Activated gamma-delta T cell treated with anti-CD3 and anti-CD28 coated beads, Interleukin-2, amount 50 U/mL, for 16 hours (primary cell): Measurements from ENCODE around the gene SLC9B1.
"Not testable (repeated sequence)": the region's sequence is repeated elsewhere in the genome, so short reads cannot be mapped to it uniquely, and the experiment has no call there.

Source experiments
- DNase-seq: peaks from one replicate; pipeline ENCODE4 v3.0.0-alpha.2; 2020; ENCODE audit warnings: low read depth

Gene SLC9B1

DNA sequence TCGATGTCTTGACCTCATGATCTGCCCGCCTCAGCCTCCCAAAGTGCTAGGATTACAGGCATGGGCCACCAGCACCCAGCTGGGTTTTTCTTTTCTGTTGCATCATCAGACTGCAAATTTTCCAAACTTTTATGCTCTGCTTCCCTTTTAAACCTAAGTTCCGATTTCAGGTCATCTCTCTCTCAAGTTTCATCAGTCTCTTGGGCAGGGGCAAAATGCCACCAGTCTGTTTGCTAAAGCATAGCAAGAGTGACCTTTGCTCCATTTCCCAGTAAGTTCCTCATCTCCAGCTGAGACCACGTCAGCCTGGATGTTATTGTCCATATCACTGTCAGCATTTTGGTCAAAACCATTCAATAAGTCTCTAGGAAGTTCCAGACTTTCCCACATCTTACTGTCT, 141.2 kb downstream of the SLC9B1 start:
- not testable (repeated sequence) for DNase-seq

DNA sequence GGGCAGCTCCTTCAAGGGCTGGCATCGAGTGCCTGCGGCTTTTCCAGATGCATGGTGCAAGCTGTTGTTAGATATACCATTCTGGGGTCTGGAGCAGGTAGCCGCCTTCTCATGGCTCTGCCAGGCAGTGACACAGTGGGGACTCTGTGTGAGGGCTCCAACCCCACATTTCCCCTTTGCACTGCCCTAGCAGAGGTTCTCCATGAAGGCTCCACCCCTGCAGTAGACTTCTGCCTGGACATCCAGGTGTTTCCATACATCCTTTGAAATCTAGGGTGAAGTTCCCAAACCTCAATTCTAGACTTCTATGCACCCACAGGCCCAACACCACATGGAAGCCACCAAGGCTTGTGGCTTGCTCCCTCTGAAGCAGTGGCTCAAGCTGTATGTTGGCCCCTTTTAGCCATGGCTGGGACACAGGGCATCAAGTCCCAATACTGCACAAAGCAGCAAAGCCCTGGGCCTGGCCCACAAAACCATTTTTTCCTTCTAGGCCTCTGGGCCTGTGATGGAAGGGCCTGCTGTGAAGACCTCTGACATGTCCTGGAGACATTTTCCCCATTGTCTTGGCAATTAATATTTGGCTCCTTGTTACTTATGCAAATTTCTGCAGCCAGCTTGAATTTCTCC, 141.9 kb downstream of the SLC9B1 start:
- not testable (repeated sequence) for DNase-seq

DNA sequence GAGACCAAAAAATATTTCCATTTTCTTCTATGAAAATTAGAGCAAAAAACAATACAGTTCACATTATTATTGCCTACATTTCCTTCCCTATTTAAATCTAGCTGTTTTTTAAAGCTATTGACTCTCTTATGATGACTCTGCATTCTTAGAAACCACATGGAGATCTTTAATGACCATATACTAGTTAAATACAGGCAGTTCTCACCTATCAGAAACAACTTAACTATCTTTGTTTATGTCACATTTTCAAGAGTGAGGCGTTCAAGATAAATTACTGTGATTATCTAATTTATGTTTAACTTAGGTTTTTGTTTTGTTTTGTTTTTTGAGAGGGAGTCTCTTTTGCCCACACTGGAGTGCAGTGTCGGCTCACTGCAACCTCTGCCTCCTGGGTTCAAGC, 147.7 kb downstream of the SLC9B1 start:
- DNase-seq: no peak

DNA sequence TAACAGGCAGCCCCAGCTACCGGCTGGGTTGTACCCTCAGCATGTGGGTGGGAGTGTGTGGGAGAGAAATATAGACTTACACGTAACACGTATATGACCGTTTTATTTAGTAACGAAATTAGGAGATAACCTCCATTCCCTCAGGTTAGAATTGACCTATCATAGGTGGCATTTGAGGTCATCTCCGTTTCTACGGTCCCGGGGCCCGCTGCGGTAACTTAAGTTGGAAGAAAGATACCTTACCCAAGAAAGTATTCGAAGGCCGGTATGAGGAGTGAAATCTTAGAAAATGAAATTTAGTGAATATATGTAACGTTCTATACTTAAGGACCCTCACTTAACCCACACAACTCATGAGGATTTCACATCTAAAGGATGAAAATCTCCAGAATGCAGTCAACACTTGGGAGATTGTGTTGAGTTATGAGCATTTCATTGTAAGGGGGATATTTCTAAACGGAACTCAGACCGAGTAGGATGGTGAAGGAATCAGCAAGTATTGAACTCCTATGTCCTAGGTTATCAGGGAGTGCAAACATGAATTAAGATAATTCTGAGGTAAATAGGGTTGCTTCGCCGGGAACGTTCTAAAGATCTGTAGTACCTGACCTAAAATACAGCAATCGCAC, 149.8 kb downstream of the SLC9B1 start:
- no peak for DNase-seq

DNA sequence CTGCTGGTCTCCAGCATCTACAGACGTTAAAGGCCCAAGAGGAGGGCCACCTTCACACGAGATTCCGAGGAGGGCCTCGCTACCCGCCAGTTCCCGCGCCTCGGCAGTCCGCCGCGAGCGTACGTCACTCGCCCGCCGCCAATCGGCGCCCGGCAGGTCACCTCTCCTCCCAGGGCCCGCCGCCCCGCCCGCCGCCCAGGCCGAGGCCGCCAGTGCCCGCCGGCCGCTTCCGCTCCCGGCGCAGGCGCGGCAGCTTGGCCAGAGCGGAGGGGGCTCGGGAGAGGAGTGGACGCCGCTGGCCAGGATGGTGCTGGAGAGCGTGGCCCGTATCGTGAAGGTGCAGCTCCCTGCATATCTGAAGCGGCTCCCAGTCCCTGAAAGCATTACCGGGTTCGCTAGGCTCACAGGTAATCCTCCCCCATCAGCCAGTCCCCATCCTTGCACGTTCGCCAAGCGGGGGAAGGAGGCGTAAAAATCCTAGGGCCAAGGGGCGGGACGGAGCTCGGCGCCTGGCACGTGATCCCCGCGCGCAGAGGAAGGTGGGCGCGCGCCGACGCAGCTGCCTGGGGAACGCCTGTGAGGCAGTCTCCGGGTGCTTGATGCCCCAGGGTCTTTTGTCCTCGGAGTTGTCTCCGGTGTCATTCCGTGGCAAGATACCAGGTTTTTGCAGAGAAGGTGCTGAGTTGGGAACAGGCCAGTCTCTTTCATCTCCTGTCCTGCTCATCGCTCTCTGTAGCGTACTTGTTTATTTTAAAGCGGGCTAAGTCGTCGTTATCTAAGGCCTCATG, 150.5 kb downstream of the SLC9B1 start, which contains the start of gene CISD2:
Gene CISD2 (plus strand): TSS at position 212 of the 788 bp plus-strand sequence. CDS start 93 bp downstream, at position 305.
- peak; percentile 86 for DNase-seq

DNA sequence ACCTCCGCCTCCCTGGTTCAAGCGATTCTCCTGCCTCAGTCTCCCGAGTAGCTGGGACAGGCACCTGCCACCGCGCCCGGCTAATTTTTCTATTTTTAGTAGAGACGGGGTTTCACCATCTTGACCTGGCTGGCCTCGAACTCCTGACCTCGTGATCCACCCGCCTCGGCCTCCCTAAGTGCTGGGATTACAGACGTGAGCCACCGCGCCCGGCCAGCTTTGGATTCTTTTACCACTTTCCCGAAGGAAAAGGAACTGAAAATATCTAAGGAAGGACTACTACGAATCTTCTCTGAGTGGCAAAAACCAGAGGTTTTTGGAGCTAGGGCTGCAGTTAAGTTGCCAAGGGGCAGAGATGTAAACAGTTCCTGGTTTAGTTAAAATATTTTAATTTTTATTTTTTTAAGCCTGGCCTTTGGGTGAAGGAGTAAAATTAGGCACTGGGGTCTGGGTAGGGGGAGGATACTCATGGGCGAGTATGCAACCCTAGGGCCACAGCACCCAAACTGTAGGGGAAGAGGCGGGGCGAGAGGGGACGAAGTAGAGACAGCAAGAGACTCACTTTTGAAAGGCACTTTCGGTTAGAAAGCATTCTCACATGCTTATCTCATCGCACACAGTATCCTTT, 151.2 kb downstream of the SLC9B1 start:
- no peak for DNase-seq

DNA sequence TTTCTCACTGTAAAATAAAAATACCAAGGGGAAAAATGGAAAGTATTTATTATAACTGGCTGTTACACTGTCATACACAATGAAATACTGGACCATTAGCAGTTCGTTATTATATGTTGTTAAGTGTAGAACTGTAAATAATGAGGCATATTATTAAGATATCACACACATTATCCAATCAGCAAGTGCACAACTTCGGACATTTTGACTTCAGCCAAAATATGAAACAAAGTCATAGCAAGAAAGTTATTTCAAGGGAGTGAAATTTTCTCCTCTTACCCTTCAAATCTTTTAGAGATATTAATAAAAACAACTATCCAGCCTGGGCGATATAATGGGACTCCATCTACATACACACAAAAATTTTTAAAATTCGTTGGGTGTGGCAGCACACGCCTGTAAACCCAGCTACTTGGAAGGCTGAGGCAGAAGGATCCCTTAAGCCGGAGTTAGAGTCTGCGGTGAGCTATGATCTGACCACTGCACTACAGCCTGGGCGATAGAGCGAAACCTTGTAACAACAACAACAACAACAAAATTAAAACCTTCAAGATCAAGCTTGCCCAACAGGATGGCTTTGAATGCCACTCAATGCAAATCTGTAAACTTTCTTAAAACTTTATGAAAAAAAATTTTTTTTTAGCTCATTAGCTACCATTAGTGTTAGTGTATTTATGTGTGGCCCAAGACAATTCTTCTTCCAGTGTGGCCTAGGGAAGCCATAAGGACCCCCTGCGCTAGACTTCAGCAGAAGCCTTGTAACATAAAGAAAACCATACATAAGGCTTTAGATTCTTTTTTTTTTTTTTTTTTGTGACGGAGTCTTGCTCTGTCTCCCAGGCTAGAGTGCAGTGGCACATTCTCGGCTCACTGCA, 152.0 kb downstream of the SLC9B1 start:
- DNase-seq: no peak

DNA sequence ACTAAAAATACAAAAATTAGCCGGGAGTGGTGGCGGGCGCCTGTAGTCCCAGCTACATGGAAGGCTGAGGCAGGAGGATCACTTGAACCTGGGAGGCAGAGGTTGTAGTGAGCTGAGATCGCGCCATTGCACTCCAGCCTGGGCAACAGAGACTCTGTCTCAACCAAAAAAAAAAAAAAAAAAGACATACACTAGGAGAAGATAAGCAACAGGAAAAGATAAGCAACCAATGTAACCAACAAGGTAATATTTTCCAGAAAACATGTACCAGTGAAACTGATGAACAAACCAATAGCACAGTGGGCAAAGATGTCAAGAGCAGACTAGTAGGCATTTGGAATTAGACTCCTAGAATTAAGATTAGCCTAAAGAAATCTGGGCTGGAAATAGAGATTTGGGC, 154.2 kb downstream of the SLC9B1 start:
- not testable (repeated sequence) for DNase-seq

DNA sequence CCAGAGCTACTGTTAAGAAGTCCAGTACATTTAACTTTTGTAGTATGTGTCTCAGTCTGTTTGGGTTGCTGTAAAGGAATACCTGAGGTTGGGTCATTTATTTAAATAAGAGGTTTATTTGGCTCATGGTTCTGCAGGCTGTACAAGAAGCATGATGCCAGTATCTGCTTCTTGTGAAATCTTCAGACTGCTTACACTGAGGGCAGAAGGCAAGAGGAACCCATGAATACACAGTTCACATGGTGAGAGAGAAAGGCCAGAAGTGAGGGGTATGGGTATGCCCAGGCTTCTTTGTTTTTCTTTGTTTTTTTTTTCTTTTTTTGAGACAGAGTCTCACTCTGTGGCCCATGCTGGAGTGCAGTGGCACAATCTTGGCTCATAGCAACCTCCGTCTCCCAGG, 156.8 kb downstream of the SLC9B1 start:
- DNase-seq: no peak

DNA sequence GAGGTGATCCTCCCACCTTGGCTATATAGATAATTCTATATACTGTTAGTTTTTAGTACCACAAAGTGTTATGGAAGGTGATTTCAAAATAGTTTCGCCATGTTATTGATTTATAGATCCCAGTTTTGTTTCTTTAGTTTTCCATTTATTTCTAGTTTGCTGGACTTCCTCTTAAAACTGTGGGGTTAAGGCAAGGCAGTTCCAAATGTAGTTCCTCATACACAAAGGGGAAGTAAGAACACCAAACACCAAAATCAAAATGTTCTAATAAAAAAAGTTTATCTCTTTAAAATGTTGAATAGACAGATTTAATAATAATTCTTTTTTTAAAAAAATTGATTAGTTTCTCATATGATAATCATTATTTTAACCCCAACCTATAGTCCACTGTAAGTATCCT, 157.5 kb downstream of the SLC9B1 start:
- no peak for DNase-seq

DNA sequence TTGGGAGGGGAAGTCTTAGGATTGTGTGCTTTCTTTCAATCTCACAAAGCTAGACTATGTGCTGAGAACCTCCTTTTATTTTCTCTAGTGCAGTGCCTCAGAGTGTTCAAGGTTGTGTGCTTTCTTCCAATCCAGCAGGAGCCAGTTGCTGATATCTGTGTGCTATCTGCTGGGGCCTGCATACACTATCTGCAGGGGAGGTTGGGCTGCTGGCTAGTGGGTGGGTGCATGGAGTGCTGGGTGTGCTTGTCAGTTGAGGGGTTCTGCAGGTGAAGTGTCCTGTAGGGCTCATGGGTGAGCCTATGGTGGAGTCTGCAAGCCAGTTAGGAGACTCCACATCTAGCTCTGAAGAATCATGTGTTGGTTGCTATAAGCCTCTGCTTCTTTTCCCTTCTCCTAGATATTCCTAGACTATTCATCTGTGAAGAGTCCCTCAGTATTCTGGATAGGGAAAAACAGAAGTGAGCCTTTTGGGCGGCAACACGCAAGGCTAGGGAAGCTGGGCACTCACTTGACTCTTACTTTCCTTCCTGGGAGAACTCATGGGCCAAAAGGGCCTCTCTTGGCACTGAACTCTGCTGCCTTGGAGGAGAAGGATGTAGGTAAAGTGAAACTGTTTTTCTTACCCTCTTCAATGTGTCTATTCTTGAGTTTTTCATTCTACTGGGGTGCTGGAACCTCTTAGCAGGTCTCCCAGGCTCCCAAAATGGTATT, 158.7 kb downstream of the SLC9B1 start:
- no peak for DNase-seq

DNA sequence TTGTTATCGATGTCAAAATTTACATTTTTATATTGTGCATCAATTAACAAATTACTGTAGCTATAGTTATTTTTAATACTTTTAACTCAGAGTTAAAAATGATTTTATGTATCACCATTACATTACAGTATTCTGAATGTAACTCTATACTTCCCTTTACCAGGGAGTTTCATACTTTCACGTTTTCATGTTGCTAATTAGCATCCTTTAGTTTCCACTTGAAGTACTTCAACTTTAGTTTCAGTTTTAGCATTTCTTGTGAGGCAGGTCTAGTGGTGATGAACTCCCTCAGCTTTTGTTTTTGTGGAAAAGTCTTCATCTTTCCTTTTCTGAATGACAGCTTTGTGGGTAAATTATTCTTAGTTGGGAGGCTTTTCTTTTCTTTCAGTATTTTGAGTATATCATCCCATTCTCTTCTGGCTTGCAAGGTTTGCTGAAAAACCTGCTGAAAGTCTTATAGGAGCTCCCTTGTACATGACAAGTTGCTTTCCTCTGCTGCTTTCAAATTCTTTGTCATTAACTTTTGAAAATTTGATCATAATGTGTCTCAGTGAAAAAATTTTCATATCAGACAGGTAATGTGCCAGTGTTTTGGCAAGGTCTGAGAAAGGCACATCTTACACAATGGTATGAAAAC, 160.6 kb downstream of the SLC9B1 start:
- DNase-seq: no peak
